HG03103 (cell line): ENCODE results near the gene COQ8A.
"Not testable (repeated sequence)": the region's sequence is repeated elsewhere in the genome, so short reads cannot be mapped to it uniquely, and the experiment has no call there.

Experiments
- ATAC-seq: cut with Tn5 transposase; IDR thresholded peaks from one replicate; pipeline ENCODE4 v1.9.1; 2021; ENCODE audit warnings: low read depth; ENCODE audit not compliant: unreplicated experiment

COQ8A gene

DNA sequence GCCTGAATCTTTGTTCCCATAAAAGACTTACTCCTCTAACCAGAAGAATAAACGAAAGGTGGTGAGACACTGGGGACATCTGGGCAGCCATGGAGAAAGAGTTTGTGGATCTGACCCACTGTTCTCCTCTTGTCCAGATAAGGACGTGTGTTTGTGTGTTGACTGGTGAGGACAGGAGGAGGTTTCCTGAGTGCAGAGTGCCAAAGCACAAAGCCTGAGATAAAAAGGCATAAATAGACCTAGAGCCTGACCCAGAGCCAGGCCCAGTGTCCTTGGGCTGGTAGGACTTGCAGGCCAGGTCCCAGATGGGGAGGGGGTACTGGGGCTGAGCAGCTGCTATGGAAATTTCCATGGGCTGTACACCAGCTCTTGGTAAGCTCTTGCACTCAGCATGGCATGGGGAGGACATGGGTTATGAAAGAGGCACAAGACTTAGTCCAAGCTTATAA lies 19.6 kb upstream of the COQ8A start:
- ATAC-seq: no peak

GRCh38 chr1:226921504-226921903 lies 18.6 kb upstream of the COQ8A start:
- no peak for ATAC-seq

- not testable (repeated sequence) for ATAC-seq
These were observed 10.6 kb upstream of the COQ8A start for GRCh38 chr1:226929260-226930111.

DNA sequence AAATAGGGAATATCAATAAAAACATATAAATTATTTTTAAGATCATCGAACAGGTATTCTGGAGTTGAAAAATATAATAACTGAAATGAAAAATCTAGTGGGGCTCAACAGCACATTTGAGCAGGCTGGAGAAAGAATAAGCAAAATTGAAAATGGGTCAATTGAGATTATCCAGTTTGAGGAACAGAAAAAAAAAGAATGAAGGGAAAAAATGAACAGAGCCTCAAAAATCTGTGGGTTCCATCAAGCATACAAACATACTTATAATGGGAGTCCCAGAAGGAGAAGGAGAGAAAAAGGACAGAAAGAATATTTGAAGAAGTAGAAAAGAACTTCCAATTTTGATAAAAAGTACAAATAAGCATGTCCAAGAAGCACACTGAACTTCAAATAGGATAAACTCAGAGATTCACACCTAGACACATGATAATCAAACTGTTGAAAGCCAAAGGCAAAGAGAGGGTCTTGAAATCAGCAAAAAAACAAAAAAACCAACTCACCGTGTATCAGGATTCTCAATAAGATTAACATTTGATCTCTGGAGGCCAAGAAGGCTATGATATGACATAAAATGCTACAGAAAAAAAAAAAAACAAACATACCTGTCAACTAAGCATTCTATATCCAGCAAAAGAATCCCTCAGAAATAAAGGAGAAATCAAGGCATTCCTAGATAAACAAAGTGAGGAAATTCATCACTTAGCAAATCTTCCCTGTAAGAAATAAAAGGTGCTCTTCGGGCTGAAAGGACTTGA lies 5.4 kb upstream of the COQ8A start:
- ATAC-seq: no peak

- ATAC-seq: no peak
These were observed 2.0 kb upstream of the COQ8A start for GRCh38 chr1:226937940-226938725.

DNA sequence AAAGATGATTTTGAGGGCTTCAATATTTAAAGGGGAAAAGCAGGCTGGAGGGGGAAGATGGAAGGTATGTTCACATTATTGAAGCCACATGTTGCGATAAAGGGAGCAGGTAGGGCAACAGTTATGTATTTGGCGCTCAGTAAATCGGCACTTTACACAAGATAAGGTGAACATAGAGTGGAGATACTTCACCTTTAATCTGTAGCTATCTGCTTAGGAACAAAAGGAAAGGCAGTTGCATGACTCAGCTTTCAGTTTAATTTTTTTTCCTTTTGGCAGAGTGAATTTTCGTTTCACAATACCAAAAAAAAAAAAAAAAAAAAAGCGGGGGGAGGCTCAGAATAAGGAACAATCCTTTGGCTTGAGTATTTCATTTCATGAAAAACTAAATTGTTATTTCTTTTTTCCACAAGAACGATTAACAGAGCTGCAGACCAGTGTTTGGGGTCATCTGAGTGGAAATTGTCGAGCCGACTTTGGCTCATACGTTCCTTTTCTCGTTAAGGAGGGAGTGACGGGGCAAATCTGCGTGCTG lies 1.1 kb upstream of the COQ8A start:
- ATAC-seq: no peak

GRCh38 chr1:226939438-226940028 lies 561 bp upstream of the COQ8A start:
- ATAC-seq: peak; percentile 26

DNA sequence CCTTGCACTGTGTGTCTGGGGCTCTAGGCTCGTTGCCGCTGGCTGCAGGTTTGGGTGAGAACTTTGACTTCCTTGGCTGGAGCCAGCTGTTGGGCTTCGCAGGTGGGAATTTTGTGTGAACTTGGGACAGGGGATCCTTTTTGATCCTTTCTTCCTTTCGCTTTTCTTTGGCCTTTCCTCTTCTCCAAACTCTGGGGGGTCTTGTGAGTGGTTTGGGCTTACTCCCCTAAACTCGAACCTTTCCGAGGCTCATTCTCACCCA lies 643 bp downstream of the COQ8A start:
- no peak for ATAC-seq

DNA sequence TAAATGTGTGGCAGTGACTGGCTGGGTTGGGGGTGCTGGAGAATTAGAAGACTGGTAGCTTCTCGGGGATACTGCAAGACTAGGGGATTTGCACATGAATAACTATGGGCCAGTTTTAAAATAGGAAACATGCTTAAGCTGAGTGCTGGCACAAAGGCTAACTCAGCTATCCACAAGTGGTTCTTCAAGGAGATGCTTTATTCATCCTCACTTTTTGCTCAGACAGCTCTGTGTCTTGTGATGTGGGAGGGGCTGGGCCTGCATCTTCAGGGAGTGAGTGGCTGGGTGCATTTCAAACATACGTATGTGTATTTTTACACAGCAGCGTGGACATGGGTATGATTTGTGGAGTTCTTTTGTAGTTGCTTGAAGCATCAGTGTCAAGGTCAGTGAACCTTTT lies 2.3 kb downstream of the COQ8A start:
- no peak for ATAC-seq

DNA sequence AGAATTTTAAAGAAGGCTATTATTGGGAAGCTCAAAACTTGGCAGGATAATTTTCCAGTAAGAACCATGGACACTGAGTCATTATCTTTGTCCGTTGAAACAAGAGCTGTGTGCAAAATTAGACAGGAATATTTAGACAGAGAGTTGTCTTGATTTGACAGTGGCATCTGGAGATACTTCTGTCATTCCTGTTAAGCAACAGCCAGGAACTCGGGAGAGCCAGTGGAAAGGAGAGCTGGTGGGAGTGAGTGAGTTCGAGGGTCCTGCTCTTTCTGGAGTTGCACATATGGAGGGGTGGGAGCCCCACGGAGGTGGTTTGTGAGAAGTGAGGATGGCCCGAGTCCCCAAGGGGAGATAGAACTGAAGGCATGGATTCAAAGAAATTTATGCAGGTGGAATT lies 3.1 kb downstream of the COQ8A start:
- no peak for ATAC-seq

- no peak for ATAC-seq
These were observed 3.8 kb downstream of the COQ8A start for GRCh38 chr1:226943927-226944326.

DNA sequence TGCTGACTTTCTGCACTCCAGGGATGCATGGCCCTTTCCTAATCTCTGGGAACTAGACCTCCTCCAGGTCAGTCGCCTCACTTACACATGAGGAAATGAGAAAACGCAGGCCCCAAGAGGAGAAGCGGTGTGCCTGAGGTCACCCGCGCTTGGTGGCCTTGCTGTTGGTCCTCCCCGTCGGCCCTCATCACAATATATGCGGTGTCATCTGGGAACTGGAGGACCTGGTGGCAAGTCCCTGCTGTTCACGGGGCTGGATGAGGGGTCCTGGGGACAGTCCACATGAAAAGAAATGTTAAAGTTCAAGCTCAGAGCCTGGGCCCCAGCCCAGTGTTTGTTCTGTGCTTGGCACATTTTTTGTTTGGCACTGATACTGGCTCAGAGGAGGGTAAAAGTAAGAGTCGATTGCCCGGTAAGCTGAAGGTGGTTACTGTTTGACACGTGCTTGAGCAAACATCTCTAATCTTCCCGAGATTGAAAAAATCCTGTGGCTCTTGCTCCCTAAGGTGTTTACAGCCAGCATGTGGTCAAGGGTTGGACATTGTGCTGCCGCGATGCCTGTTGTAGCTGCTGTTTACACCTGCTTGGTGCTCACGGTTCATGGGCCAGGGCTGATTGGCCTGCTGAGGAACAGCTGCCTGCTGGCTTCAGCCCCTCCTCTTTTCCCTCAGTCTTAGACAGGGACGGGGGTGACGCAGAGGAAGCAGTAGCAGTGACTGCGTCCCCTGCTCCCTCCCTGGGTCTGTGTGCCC lies 5.2 kb downstream of the COQ8A start:
- no peak for ATAC-seq

- ATAC-seq: no peak
These were observed 5.8 kb downstream of the COQ8A start for GRCh38 chr1:226945858-226946245.

DNA sequence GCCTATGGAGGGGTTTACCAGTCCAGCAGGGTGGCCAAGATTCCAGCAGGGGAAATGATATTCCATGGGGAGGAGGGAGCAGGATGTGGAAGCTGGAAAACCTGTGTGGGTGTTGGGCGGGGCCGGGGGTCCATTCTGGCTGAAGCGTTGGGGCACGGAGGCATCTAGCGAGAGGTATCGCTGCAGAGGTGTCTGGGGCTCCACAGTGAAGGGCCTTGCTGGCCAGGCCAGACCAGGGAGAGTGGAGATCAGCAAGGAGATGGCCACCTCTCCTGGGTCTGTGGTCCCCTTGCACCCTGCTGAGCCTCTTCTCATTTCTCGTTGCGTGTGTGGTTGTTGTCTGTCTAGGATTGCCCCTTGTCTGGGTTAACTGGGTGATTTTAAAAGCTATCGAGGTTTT lies 6.2 kb downstream of the COQ8A start:
- ATAC-seq: no peak

- no peak for ATAC-seq
These were observed 6.7 kb downstream of the COQ8A start for GRCh38 chr1:226946841-226947240.

DNA sequence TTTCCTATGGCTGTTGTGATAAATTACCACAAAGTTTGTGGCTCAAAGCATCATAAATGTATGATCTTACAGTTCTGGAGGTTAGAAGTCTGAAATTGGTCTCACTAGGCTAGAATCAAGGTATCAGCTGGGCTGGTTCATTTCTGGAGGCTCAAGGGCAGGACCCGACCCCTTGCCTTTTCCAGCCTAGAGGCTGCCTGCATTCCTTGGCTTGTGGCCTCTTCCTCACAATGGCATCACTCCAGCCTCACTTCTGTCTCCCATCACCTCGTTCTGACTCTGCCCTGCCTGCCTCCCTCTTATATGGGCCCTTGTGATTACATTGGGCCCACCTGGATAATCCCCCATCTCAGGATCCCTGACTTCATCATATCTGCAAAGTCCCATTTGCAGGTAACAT lies 8.0 kb downstream of the COQ8A start:
- no peak for ATAC-seq

- no peak for ATAC-seq
These were observed 8.4 kb downstream of the COQ8A start for GRCh38 chr1:226948480-226948879.

DNA sequence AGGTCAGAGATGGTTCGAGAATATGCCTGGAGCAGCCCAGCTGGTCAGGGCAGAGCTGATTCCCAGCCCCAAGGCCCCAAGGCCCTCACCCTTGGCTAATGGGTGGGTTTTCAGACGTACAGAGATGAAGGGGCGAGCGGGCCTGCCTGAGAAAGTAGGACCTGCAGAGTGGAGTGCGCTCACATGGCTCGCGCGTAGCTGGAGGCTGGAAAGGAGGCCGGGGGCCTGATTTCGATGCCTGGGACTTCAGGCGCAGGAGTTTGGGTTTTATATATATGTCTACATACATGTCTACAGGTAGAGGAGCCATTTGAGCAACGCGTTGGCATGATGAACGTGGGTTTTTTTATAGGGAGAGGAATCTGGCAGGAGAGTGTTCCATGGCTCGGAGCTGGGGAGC lies 8.9 kb downstream of the COQ8A start:
- no peak for ATAC-seq

GRCh38 chr1:226949401-226949800 lies 9.3 kb downstream of the COQ8A start:
- ATAC-seq: no peak

DNA sequence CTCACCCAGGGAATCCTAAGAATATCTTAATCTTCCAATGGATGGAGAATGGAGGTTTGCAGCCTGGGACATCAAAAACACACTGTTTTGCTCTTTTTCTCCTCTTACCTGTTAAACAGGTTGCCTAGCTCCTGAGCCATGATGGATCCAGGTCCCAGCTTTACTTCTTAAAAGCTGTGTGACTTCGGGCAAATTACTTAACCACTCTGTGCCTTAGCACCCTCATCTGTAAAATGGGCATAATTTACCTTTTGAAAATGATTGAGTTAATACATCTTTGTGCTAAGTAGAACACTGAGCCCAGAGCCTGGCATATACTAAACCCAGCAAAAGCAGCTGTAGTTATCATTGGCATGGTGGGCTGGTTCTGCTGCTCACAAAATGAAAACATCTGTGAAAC lies 10.2 kb downstream of the COQ8A start:
- no peak for ATAC-seq
